Tibial artery (tissue), 4 donors: ENCODE results near the gene L2HGDH.

Experiments
- DNase-seq, 2 donors: peaks; one replicate each; pipeline ENCODE4 v3.0.0-alpha.2; 2019
- H3K27ac ChIP-seq, 2 donors: fragments of 200-600 bp; sonication (generic) in 1 of 2; 1 replicate in 1 of 2; 2 replicates in 1 of 2; pipeline ENCODE4 v1.5.1; 2018 to 2019; ENCODE audit warnings: mild to moderate bottlenecking in 1 of 2
- H3K27me3 ChIP-seq, 2 donors: fragments of 200-600 bp; sonication (generic) in 1 of 2; one replicate each; pipeline versions ENCODE4 v1.5.1 to v1.6.0; 2016 to 2019
- H3K36me3 ChIP-seq, 3 donors: fragments of 200-600 bp; sonication (generic) in 2 of 3; one replicate each; pipeline ENCODE4 v1.5.1; 2016 to 2019; ENCODE audit warnings: mild to moderate bottlenecking in 2 of 3
- H3K4me1 ChIP-seq, 4 donors: fragments of 200-600 bp; sonication (generic) in 2 of 4; 1 replicate in 3 of 4; 2 replicates in 1 of 4; pipeline ENCODE4 v1.5.1; 2016 to 2019
- H3K4me3 ChIP-seq, 2 donors: fragments of 200-600 bp; sonication (generic) in 1 of 2; 1 replicate in 1 of 2; 2 replicates in 1 of 2; pipeline ENCODE4 v1.5.1; 2018 to 2019; ENCODE audit warnings: mild to moderate bottlenecking in 2 of 2
- H3K9me3 ChIP-seq, 3 donors: fragments of 200-600 bp; sonication (generic) in 1 of 3; one replicate each; pipeline ENCODE4 v1.5.1; 2016 to 2019
- intact Hi-C: fragments of 100-400 bp; cut with DNase I; formaldehyde crosslinking; loops from one replicate; pipeline ENCODE4 v1.15.0; 2023; ENCODE audit warnings: low total_unique reads
- TF ChIP-seq, protein P1 (sequence below), 2 experiments: fragments of 200-600 bp in 1 of 2; fragments of 450-650 bp in 1 of 2; IDR thresholded peaks; one replicate each; pipeline ENCODE4 v1.5.1; 2017 to 2019; ENCODE audit warnings: antibody characterized with exemption in 2 of 2, mild to moderate bottlenecking in 1 of 2, moderate library complexity in 1 of 2

L2HGDH gene

DNA sequence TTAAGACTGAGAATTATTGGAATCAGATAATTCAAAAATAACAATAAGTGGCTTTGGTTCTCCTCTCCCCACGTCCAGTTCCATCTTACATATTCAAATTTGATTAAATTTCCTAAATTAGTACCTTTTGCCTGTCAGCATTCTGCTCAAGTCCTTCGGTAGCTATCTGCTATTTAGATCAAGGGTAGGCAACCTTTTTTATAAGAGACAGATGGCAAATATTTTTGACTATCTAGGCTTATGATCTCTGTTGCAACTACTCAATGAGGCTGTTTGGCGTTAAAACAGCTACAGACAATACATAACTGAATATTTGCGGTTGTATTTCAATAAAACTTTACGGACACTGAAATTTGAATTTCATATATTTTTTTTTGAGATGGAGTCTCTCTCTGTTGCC is 21.7 kb downstream of the L2HGDH start:
- TF ChIP-seq, protein P1, sequence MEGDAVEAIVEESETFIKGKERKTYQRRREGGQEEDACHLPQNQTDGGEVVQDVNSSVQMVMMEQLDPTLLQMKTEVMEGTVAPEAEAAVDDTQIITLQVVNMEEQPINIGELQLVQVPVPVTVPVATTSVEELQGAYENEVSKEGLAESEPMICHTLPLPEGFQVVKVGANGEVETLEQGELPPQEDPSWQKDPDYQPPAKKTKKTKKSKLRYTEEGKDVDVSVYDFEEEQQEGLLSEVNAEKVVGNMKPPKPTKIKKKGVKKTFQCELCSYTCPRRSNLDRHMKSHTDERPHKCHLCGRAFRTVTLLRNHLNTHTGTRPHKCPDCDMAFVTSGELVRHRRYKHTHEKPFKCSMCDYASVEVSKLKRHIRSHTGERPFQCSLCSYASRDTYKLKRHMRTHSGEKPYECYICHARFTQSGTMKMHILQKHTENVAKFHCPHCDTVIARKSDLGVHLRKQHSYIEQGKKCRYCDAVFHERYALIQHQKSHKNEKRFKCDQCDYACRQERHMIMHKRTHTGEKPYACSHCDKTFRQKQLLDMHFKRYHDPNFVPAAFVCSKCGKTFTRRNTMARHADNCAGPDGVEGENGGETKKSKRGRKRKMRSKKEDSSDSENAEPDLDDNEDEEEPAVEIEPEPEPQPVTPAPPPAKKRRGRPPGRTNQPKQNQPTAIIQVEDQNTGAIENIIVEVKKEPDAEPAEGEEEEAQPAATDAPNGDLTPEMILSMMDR (IDR thresholded peaks at IDR 0.05): no peak
- H3K4me1 ChIP-seq: no peaks in the 10 kb centered on the region
- no peaks in the 10 kb centered on the region for H3K9me3 ChIP-seq
- H3K27me3 ChIP-seq: no peaks in the 10 kb centered on the region
- no peak overlapping the region for H3K4me3 ChIP-seq
- peaks cover 0 to 16% (median 9%) of the 10 kb centered on the region in 3 donors for H3K36me3 ChIP-seq
- no peak overlapping the region for H3K27ac ChIP-seq
- intact Hi-C loops: no loop called here
- no peak for DNase-seq

DNA sequence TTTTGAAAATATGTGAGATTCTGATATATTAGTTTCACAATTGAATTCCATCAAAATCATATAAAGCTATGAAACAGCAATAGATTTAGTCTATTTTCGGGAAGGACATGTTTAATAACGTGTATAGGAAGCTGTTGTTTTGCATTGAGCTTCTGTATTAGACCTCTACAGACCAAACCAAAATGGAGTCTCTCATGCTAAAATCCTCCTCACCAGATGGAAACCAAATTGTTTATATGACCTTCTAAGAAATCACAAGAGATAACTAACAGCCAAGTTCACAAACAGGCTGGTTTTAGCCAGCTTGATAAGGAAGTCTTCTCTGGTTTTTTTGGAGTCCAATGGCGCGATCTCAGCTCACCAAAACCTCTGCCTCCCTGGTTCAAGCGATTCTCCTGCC is 23.9 kb downstream of the L2HGDH start:
- TF ChIP-seq, protein P1 (IDR thresholded peaks at IDR 0.05): no peak

DNA sequence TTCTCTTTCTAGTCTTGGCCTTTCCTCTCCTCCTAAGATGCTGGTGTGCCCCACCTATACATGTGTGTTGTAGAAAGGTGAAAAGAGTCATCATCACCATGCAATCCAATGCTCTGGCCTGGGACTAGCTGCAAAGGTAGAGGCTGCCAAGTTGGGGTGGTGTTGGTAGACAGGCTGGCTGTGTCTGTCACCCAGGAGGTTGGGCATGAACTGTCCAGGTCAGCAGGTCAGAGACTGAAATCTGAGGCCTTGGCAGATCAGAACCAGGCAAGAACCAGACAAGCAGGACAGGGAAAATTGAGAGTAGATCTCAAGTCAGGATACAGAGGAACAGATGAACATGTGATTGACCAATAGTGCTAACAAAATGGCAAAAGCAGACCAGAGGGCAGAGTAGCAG is 26.2 kb downstream of the L2HGDH start:
- Histone ChIP-seq H3K9me3 (no peaks in the 10 kb centered on the region), H3K4me1 (no peaks in the 10 kb centered on the region), H3K4me3 (no peak overlapping the region), H3K27ac (no peak overlapping the region), H3K36me3 (peaks cover 0 to 26% (median 0%) of the 10 kb centered on the region in 3 donors), H3K27me3 (no peaks in the 10 kb centered on the region)
- intact Hi-C loops: no loop called here
- DNase-seq: no peak
- TF ChIP-seq, protein P1 (IDR thresholded peaks at IDR 0.05): no peak

More for the DNA sequence above, 23.9 kb downstream of the L2HGDH start:
- Histone ChIP-seq H3K4me3 (no peak overlapping the region), H3K9me3 (no peaks in the 10 kb centered on the region), H3K4me1 (no peaks in the 10 kb centered on the region), H3K27ac (no peak overlapping the region), H3K36me3 (peaks cover 0 to 10% (median 4%) of the 10 kb centered on the region in 3 donors), H3K27me3 (no peaks in the 10 kb centered on the region)
- intact Hi-C loops: no loop called here
- DNase-seq: no peak

GRCh38 chr14:50272498-50272897 is 39.5 kb downstream of the L2HGDH start:
- no peak overlapping the region for H3K4me3 ChIP-seq
- no peaks in the 10 kb centered on the region for H3K9me3 ChIP-seq
- H3K27me3 ChIP-seq: no peaks in the 10 kb centered on the region
- intact Hi-C loops: no loop called here
- H3K36me3 ChIP-seq: no peaks in the 10 kb centered on the region
- H3K27ac ChIP-seq: no peak overlapping the region
- H3K4me1 ChIP-seq: no peaks in the 10 kb centered on the region
- no peak for DNase-seq
- TF ChIP-seq, protein P1 (IDR thresholded peaks at IDR 0.05): no peak

DNA sequence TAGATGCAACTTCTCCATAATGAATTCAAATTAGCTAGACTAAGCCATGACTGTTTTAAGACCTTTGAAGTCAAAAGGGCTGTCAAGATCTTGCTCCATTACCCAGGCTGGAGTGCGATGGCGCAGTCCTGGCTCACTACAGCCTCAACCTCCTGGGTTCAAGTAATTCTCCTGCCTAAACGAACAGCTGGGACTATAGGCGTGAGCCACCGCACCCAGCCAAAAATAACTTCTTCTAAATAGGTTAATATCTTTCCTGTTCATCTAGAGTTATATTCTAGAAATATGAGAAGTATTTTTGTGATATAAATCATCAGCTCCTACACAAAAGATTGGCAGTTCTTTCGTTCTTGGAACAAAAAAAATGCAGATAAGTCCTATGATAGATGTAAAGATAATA is 41.1 kb downstream of the L2HGDH start:
- intact Hi-C loops: no loop called here
- Histone ChIP-seq H3K27me3 (no peaks in the 10 kb centered on the region), H3K4me1 (no peaks in the 10 kb centered on the region), H3K9me3 (no peaks in the 10 kb centered on the region), H3K4me3 (no peak overlapping the region), H3K27ac (no peak overlapping the region), H3K36me3 (no peaks in the 10 kb centered on the region)
- TF ChIP-seq, protein P1 (IDR thresholded peaks at IDR 0.05): no peak
- DNase-seq: no peak

GRCh38 chr14:50265029-50265428 is 47.0 kb downstream of the L2HGDH start:
- Histone ChIP-seq H3K27ac (no peak overlapping the region), H3K4me3 (no peak overlapping the region), H3K36me3 (no peaks in the 10 kb centered on the region), H3K27me3 (no peaks in the 10 kb centered on the region), H3K9me3 (no peaks in the 10 kb centered on the region), H3K4me1 (no peaks in the 10 kb centered on the region)
- intact Hi-C loops: no loop called here
- TF ChIP-seq, protein P1 (IDR thresholded peaks at IDR 0.05): no peak
- no peak for DNase-seq
